GM12878 (cell line): ENCODE data around the gene AGFG1.
"Not testable (repeated sequence)": the region's sequence is repeated elsewhere in the genome, so short reads cannot be mapped to it uniquely, and the experiment has no call there.

ENCODE experiments used
- EZH2 ChIP-seq: IDR thresholded peaks from 2 replicates; pipeline ENCODE4 v1.6.1; 2012; ENCODE audit warnings: low read depth, mild to moderate bottlenecking, control low read depth, inconsistent platforms, low read length, borderline replicate concordance; ENCODE audit not compliant: control insufficient read depth
- HDAC2 ChIP-seq: fragments of 200-600 bp; sonication (generic); IDR thresholded peaks from 2 replicates; pipeline ENCODE4 v1.6.1; 2017
- MEF2A ChIP-seq: IDR thresholded peaks from 2 replicates; pipeline ENCODE4 v1.6.1; 2011; ENCODE audit warnings: low read depth, mild to moderate bottlenecking, low read length, moderate library complexity; ENCODE audit not compliant: insufficient read depth
- POLR2A ChIP-seq: IDR thresholded peaks from 2 replicates; pipeline ENCODE4 v1.6.1; 2011; ENCODE audit warnings: low read depth, mild to moderate bottlenecking, low read length
- RAD21 ChIP-seq: IDR thresholded peaks from 2 replicates; pipeline ENCODE4 v1.6.1; 2011; ENCODE audit warnings: mild to moderate bottlenecking, low read depth, low read length, moderate library complexity; ENCODE audit not compliant: insufficient read depth
- SRF ChIP-seq, 2 experiments: IDR thresholded peaks; 2 replicates each; pipeline ENCODE4 v1.6.1; 2011; ENCODE audit warnings: low read depth in 2 of 2, low read length in 2 of 2, mild to moderate bottlenecking in 1 of 2, moderate library complexity in 1 of 2
- TAF1 ChIP-seq: IDR thresholded peaks from 2 replicates; pipeline ENCODE4 v1.6.1; 2011; ENCODE audit warnings: mild to moderate bottlenecking, low read depth, low read length, borderline replicate concordance
- TCF7 ChIP-seq: IDR thresholded peaks from 2 replicates; pipeline ENCODE4 v1.6.1; 2014; ENCODE audit warnings: antibody characterized with exemption, borderline replicate concordance
- YY1 ChIP-seq: IDR thresholded peaks from 2 replicates; pipeline ENCODE4 v1.6.1; 2011; ENCODE audit warnings: low read depth, mild to moderate bottlenecking, low read length
- ZNF274 ChIP-seq: IDR thresholded peaks from one replicate; pipeline ENCODE4 v1.8.0; 2011; ENCODE audit not compliant: insufficient read length, insufficient read depth

- not testable (repeated sequence) for TF ChIP-seq TCF7; ZNF274; SRF (IDR thresholded peaks at IDR 0.05; ENCODE audit: low read depth in 2 of 2, low read length in 2 of 2); YY1; EZH2; HDAC2; MEF2A; RAD21; TAF1; POLR2A
These were observed 46.4 kb downstream of the AGFG1 start for GRCh38 chr2:227518278-227518865.
